Measurements from ENCODE around the gene ABI3.

DNA sequence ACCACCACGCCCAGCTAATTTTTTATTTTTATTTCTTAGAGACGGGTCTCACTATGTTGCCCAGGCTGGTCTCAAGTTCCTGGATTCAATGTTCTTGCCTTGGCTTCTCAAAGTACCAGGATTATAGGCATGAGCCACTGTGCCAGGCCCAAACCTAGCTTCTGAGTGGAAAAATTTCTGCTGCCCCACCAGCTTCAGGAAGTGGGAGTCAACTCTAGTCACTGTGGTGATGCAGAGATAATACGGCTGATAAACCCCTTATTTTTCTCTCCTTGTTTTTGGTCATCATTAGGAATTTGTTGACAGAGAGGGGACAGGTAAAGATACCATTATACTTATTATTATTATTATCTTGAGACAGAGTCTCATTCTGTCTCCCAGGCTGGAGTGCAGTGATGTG is 47.9 kb downstream of the ABI3 start:
- no peak for TF ChIP-seq CTCF (IDR thresholded peaks at IDR 0.05; ENCODE audit: insufficient read depth, low read length, poor library complexity, severe bottlenecking)
- TF ChIP-seq EZH2phosphoT487 (conservative IDR thresholded peaks at IDR 0.05; ENCODE audit: low read length) = no peak

Measured in SU-DHL-6 (cell line).